ENCODE data around the gene UQCC3. TPM values are rescaled to one million over a fixed set of nuclear protein-coding genes. Genes with fewer than 3 reads are reported as not detected.

Gene UQCC3
- total and polyA plus RNA-seq, 2 of the 13 experiments (the other 11 are each of a cell fraction or from before 2014, with no cell fraction given): 7.7 to 16.0 TPM

DNA sequence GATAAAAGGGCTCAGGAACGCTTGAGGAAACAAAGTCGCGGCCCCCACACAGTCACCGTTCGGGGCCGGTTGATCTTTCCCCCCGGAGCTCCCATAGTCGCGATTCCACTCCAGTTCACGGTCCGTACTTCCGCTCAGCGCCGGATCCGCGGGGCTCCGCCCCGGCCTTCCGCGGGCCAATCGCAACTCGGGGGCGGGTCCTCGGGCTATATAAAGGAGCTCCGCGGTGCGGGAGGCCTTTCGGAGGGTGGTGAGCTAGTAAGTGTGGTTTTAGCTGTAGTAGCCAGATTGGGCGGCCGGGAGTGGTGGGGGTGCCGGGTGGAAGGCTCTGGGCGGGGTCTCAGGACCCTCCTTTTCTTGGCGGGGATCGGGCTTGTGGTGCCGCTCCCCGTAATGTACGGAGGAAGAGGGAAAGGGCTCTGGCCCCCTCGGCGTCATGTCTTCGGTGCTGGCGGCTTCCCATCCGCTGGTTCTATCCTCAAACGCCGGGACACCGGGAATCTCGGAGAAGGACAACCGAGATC, 6.3 kb upstream of the UQCC3 start, which contains the start of the genes C11orf98 and CSKMT (continued):
- TF ChIP-seq FOXP1 (IDR thresholded peaks at IDR 0.05) (no peak), FOXP1 (CRISPR knock-in tag; IDR thresholded peaks at IDR 0.05) (no peak), ZNF614 (CRISPR knock-in tag; IDR thresholded peaks at IDR 0.05; ENCODE audit: borderline replicate concordance) (peak; percentile 75; the same call in 1 of the 2 replicates), ZMYM4 (CRISPR knock-in tag; IDR thresholded peaks at IDR 0.05) (no peak), HOXD1 (CRISPR knock-in tag; IDR thresholded peaks at IDR 0.05) (0 out of 2 replicates have a peak, but pooled peaks have one; percentile 18), ZNF577 (CRISPR knock-in tag; IDR thresholded peaks at IDR 0.05; ENCODE audit: borderline replicate concordance, low read depth) (no peak), DZIP1 (CRISPR knock-in tag; IDR thresholded peaks at IDR 0.05) (no peak), PHF20 (CRISPR knock-in tag; IDR thresholded peaks at IDR 0.05) (peak; percentile 62; the same call in 1 of the 2 replicates), MAFG (CRISPR knock-in tag; IDR thresholded peaks at IDR 0.05) (no peak), MEIS1 (CRISPR knock-in tag; IDR thresholded peaks at IDR 0.05; ENCODE audit: borderline replicate concordance) (no peak; the same call in 1 of the 2 replicates), KDM6A (CRISPR knock-in tag; IDR thresholded peaks at IDR 0.05; ENCODE audit: low read depth) (no peak), HMGXB4 (CRISPR knock-in tag; IDR thresholded peaks at IDR 0.05; ENCODE audit: borderline replicate concordance in 1 of 2, low read depth in 1 of 2) (peak; percentile 51 to 85; a peak in 3 of 4 replicates), PBX3 (CRISPR knock-in tag; IDR thresholded peaks at IDR 0.05; ENCODE audit: borderline replicate concordance) (no peak), ZZZ3 (CRISPR knock-in tag; IDR thresholded peaks at IDR 0.05; ENCODE audit: borderline replicate concordance) (peak; percentile 77; the same call in 1 of the 2 replicates), ZNF792 (CRISPR knock-in tag; IDR thresholded peaks at IDR 0.05) (peak; percentile 84), SNAPC5 (CRISPR knock-in tag; IDR thresholded peaks at IDR 0.05; ENCODE audit: borderline replicate concordance) (peak; percentile 31; the same call in 1 of the 2 replicates), KAT8 (CRISPR knock-in tag; IDR thresholded peaks at IDR 0.05) (peak; percentile 78), ZFY (CRISPR knock-in tag; IDR thresholded peaks at IDR 0.05) (peak; percentile 94), KLF6 (CRISPR knock-in tag; IDR thresholded peaks at IDR 0.05) (peak; percentile 85; the same call in 1 of the 2 replicates), IRX3 (CRISPR knock-in tag; IDR thresholded peaks at IDR 0.05; ENCODE audit: borderline replicate concordance, low read depth) (no peak), ZSCAN12 (CRISPR knock-in tag; IDR thresholded peaks at IDR 0.05) (no peak), NFIC (IDR thresholded peaks at IDR 0.05; ENCODE audit: low read length) (peak; percentile 53; the same call in 1 of the 2 replicates)
- TF ChIP-seq, protein P1, sequence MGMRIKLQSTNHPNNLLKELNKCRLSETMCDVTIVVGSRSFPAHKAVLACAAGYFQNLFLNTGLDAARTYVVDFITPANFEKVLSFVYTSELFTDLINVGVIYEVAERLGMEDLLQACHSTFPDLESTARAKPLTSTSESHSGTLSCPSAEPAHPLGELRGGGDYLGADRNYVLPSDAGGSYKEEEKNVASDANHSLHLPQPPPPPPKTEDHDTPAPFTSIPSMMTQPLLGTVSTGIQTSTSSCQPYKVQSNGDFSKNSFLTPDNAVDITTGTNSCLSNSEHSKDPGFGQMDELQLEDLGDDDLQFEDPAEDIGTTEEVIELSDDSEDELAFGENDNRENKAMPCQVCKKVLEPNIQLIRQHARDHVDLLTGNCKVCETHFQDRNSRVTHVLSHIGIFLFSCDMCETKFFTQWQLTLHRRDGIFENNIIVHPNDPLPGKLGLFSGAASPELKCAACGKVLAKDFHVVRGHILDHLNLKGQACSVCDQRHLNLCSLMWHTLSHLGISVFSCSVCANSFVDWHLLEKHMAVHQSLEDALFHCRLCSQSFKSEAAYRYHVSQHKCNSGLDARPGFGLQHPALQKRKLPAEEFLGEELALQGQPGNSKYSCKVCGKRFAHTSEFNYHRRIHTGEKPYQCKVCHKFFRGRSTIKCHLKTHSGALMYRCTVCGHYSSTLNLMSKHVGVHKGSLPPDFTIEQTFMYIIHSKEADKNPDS (CRISPR knock-in tag; IDR thresholded peaks at IDR 0.05): no peak
